ENCODE data around the gene SDF2. TPM values are rescaled to one million over a fixed set of nuclear protein-coding genes. Genes with fewer than 3 reads are reported as not detected.
A peak's percentile ranks its signal among the peaks of the same experiment; 100 is the strongest.

The SDF2 gene
- total and polyA plus RNA-seq, 2 experiments from 2014 or later = 26.1 to 85.7 TPM

DNA sequence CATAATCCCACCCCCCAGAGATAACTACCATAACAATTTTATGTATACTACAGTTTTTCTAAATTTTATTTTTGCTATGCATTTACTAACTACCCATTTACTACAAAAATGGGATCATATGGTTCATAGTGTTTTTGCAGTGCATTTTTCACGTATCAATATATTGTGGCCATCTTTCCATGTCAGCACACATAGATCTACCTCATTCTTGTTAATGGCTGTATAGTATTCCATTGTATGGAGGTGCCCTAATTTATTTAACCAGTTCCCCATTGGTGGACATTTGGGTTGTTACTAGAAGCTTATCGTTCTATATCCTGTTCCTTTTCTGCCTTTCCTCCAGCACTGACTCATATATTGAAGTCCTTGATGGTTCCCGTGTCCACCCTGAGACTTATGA is 27.3 kb upstream of the SDF2 start:
- Histone ChIP-seq H3K4me3 (no peak overlapping the region), H3K36me3 (peaks cover 77% of the 10 kb centered on the region), H3K27me3 (no peaks in the 10 kb centered on the region), H3K27ac (no peak overlapping the region), H3K9me3 (ENCODE audit: low read depth) (no peaks in the 10 kb centered on the region), H3K4me1 (ENCODE audit: low read depth) (no peaks in the 10 kb centered on the region)
- TF ChIP-seq, protein P1, sequence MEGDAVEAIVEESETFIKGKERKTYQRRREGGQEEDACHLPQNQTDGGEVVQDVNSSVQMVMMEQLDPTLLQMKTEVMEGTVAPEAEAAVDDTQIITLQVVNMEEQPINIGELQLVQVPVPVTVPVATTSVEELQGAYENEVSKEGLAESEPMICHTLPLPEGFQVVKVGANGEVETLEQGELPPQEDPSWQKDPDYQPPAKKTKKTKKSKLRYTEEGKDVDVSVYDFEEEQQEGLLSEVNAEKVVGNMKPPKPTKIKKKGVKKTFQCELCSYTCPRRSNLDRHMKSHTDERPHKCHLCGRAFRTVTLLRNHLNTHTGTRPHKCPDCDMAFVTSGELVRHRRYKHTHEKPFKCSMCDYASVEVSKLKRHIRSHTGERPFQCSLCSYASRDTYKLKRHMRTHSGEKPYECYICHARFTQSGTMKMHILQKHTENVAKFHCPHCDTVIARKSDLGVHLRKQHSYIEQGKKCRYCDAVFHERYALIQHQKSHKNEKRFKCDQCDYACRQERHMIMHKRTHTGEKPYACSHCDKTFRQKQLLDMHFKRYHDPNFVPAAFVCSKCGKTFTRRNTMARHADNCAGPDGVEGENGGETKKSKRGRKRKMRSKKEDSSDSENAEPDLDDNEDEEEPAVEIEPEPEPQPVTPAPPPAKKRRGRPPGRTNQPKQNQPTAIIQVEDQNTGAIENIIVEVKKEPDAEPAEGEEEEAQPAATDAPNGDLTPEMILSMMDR (IDR thresholded peaks at IDR 0.05; ENCODE audit: low read depth, low read length) = no peak
- no peak for DNase-seq (ENCODE audit: low read depth in 1 of 2, low spot score in 1 of 2)

DNA sequence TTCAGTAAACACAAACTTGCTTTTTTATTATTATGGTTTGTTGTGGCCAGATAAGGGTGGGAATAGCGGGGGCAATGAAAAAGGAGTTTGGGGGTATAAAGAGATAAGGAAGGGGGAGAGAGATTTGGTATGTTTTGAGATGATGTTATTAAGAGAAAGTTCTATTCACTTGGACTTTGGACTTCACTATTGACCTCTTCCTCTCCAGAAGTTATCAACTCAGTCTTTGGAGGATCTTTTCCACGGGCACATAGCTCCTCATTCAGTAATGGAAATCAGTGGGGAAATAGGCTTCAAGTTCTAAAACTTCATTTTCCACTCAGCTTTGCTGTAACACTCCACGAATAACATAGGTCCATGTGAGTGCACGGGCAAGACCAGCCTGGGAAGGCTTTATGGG is 26.8 kb upstream of the SDF2 start:
- Histone ChIP-seq H3K36me3 (peaks cover 76% of the 10 kb centered on the region), H3K27ac (no peak overlapping the region), H3K4me1 (ENCODE audit: low read depth) (no peaks in the 10 kb centered on the region), H3K4me3 (no peak overlapping the region), H3K27me3 (no peaks in the 10 kb centered on the region), H3K9me3 (ENCODE audit: low read depth) (no peaks in the 10 kb centered on the region)
- TF ChIP-seq, protein P1 (IDR thresholded peaks at IDR 0.05; ENCODE audit: low read depth, low read length) = no peak
- no peak for DNase-seq (ENCODE audit: low read depth in 1 of 2, low spot score in 1 of 2)

DNA sequence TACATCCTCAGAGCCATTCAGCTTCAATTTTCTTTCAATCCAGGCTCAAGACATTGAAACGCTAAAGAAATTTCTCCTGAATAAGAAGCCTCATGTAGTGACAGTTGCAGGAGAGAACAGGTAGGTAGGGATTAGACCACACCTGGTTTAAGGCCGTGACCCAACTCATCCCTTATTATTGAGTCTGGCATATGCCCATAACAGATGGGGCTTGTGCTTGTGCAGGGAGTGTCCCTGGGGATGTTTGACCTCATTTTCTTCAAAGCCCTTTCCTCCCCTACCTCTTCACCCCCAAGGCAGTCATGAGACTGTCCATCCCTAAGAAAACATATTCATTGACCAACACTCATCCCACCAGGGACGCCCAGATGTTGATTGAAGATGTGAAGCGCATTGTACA is 24.6 kb upstream of the SDF2 start:
- Histone ChIP-seq H3K27ac (no peak overlapping the region), H3K4me1 (ENCODE audit: low read depth) (no peaks in the 10 kb centered on the region), H3K36me3 (peaks cover 93% of the 10 kb centered on the region), H3K27me3 (no peaks in the 10 kb centered on the region), H3K4me3 (no peak overlapping the region), H3K9me3 (ENCODE audit: low read depth) (no peaks in the 10 kb centered on the region)
- no peak for DNase-seq (ENCODE audit: low read depth in 1 of 2, low spot score in 1 of 2)
- TF ChIP-seq, protein P1 (IDR thresholded peaks at IDR 0.05; ENCODE audit: low read depth, low read length) = no peak

DNA sequence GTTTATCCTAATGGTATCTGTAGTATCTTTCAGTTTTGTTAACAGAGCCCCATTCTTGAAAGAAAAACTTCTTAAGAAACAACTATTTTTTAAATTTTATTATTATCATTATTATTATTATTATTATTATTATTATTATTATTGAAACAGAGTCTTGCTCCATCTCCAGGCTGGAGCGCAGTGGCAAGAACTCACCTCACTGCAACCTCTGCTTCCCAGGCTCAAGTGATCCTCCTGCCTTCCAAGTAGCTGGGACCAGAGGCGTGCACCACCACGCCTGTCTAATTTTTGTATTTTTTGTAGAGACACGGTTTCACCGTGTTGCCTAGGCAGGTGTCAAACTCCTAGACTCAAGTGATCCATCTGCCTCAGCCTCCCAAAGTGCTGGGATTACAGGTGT is 23.7 kb upstream of the SDF2 start:
- DNase-seq (ENCODE audit: low read depth in 1 of 2, low spot score in 1 of 2) = no peak
- TF ChIP-seq, protein P1 (IDR thresholded peaks at IDR 0.05; ENCODE audit: low read depth, low read length) = no peak

DNA sequence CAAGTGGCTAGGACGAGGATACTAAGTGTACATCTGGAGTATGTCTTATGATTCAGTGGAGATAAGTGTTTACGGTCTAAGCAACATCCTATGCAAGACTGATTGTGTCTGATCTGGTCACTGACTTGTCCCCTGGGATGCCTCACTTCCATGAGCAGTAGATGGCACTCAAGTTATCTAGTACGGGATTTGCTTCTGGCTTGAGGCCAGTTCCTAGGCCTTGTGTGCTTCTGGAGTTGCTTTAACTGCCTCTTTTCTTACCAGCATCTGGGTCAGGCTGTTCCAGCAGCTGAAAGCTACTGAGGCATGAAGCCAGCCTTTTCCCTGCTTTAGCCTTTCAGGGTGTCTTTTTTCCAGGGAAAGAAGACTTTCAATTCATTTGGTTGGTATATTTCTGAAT is 23.3 kb upstream of the SDF2 start:
- Histone ChIP-seq H3K4me1 (ENCODE audit: low read depth) (no peaks in the 10 kb centered on the region), H3K27me3 (no peaks in the 10 kb centered on the region), H3K36me3 (peaks cover 95% of the 10 kb centered on the region), H3K27ac (no peak overlapping the region), H3K4me3 (no peak overlapping the region), H3K9me3 (ENCODE audit: low read depth) (no peaks in the 10 kb centered on the region)
- TF ChIP-seq, protein P1 (IDR thresholded peaks at IDR 0.05; ENCODE audit: low read depth, low read length) = no peak
- DNase-seq (ENCODE audit: low read depth in 1 of 2, low spot score in 1 of 2) = peak in 1 of 2 donors; percentile 54

More for the DNA sequence above, 23.7 kb upstream of the SDF2 start:
- Histone ChIP-seq H3K36me3 (peaks cover 95% of the 10 kb centered on the region), H3K27ac (no peak overlapping the region), H3K27me3 (no peaks in the 10 kb centered on the region), H3K4me1 (ENCODE audit: low read depth) (no peaks in the 10 kb centered on the region), H3K9me3 (ENCODE audit: low read depth) (no peaks in the 10 kb centered on the region), H3K4me3 (no peak overlapping the region)

DNA sequence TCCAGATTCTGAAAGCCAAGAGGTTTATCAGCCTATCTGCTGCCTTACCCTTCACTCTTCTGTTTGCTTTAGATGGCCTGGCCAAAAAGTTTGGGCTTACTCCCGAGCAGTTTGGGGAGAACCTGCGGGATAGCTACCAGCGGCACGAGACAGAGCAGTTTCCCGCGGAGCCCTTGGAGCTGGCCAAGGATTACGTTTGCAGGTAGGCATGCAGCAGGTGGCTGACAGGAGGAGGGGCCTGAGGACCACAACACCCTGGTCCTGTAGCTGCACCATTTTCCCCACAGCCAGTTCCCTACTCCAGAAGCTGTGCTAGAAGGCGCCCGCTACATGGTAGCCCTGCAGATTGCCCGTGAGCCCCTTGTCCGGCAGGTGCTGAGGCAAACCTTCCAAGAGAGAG is 20.9 kb upstream of the SDF2 start:
- H3K4me3 ChIP-seq = no peak overlapping the region
- no peaks in the 10 kb centered on the region for H3K4me1 ChIP-seq (ENCODE audit: low read depth)
- no peak overlapping the region for H3K27ac ChIP-seq
- TF ChIP-seq, protein P1 (IDR thresholded peaks at IDR 0.05; ENCODE audit: low read depth, low read length) = no peak
- no peaks in the 10 kb centered on the region for H3K27me3 ChIP-seq
- DNase-seq (ENCODE audit: low read depth in 1 of 2, low spot score in 1 of 2) = no peak
- peaks cover 93% of the 10 kb centered on the region for H3K36me3 ChIP-seq
- H3K9me3 ChIP-seq (ENCODE audit: low read depth) = no peaks in the 10 kb centered on the region
